Ovary (tissue), 3 donors: ENCODE data around the gene RPLP2.

Experiments
- EP300 ChIP-seq: sonication (generic); formaldehyde crosslinking; IDR thresholded peaks from one replicate; pipeline ENCODE4 v1.6.1; 2017; ENCODE audit warnings: antibody characterized with exemption
- TF ChIP-seq, protein P1 (sequence below), 3 donors: fragments of 450-650 bp in 2 of 3; fragments of 200-600 bp in 1 of 3; IDR thresholded peaks; one replicate each; pipeline versions ENCODE4 v1.5.1 to v1.8.0; 2016 to 2022; ENCODE audit warnings: antibody characterized with exemption in 3 of 3, mild to moderate bottlenecking in 1 of 3
- donor health status: DM: no; HTN: no; CAD: no.

DNA sequence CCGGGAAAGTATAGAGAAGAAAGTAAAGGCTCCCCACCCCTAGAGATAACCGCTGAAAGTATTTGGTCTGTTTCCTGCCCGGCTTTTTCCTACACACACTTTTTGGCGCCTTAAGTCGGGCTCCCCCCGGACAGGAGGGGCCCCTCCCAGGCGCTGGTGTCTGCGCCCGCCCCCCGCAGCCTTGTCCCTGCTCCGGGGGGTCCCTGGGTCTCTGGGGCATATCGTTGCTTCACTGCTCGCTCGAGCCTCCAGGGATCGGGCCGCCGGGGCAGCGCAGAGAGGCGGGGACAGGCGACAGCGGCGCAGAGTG is 17.0 kb downstream of the RPLP2 start:
- TF ChIP-seq, protein P1, sequence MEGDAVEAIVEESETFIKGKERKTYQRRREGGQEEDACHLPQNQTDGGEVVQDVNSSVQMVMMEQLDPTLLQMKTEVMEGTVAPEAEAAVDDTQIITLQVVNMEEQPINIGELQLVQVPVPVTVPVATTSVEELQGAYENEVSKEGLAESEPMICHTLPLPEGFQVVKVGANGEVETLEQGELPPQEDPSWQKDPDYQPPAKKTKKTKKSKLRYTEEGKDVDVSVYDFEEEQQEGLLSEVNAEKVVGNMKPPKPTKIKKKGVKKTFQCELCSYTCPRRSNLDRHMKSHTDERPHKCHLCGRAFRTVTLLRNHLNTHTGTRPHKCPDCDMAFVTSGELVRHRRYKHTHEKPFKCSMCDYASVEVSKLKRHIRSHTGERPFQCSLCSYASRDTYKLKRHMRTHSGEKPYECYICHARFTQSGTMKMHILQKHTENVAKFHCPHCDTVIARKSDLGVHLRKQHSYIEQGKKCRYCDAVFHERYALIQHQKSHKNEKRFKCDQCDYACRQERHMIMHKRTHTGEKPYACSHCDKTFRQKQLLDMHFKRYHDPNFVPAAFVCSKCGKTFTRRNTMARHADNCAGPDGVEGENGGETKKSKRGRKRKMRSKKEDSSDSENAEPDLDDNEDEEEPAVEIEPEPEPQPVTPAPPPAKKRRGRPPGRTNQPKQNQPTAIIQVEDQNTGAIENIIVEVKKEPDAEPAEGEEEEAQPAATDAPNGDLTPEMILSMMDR (IDR thresholded peaks at IDR 0.05), result no peak
- TF ChIP-seq EP300, result no peak
